Uterus (tissue), 2 donors: Measurements from ENCODE around the gene THBS4.

ENCODE experiments used
- POLR2A ChIP-seq, 2 donors: fragments of 450-650 bp; IDR thresholded peaks; one replicate each; pipeline ENCODE4 v1.6.1; 2016; ENCODE audit warnings: antibody characterized with exemption in 2 of 2, mild to moderate bottlenecking in 1 of 2, moderate library complexity in 1 of 2
- TF ChIP-seq, protein P1 (sequence below), 4 experiments: fragments of 200-600 bp in 2 of 4; fragments of 450-650 bp in 2 of 4; sonication (generic) in 2 of 4; IDR thresholded peaks; one replicate each; pipeline ENCODE4 v1.5.1; 2016 to 2019; ENCODE audit warnings: antibody characterized with exemption in 4 of 4, mild to moderate bottlenecking in 2 of 4, moderate library complexity in 1 of 4

DNA sequence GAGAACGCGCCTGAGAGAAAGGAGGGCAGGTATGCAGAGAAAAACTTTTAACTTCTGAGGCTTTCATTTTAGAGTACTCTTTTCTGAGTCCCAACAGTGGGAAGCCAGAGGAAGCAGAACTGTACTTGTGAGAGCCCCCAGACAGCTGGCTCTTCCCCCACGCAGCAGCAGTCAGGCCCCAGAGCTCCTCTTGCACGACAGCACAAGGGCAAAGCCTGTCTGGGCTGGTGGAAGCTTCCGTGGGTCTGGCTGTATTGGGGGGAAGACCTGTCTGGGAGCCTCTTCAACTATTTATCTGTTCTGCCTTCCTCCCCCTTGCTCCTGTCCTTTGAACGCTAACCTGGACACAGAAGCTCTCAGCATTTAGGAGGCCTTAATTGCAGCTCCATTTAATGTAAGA, 68.2 kb downstream of the THBS4 start:
- TF ChIP-seq POLR2A (IDR thresholded peaks at IDR 0.05) = no peak
- TF ChIP-seq, protein P1, sequence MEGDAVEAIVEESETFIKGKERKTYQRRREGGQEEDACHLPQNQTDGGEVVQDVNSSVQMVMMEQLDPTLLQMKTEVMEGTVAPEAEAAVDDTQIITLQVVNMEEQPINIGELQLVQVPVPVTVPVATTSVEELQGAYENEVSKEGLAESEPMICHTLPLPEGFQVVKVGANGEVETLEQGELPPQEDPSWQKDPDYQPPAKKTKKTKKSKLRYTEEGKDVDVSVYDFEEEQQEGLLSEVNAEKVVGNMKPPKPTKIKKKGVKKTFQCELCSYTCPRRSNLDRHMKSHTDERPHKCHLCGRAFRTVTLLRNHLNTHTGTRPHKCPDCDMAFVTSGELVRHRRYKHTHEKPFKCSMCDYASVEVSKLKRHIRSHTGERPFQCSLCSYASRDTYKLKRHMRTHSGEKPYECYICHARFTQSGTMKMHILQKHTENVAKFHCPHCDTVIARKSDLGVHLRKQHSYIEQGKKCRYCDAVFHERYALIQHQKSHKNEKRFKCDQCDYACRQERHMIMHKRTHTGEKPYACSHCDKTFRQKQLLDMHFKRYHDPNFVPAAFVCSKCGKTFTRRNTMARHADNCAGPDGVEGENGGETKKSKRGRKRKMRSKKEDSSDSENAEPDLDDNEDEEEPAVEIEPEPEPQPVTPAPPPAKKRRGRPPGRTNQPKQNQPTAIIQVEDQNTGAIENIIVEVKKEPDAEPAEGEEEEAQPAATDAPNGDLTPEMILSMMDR (IDR thresholded peaks at IDR 0.05) = no peak
